Neural cell (in vitro differentiated cells): ENCODE results near the gene ITGB1.

Source experiments
- CTCF ChIP-seq: fragments of 450-650 bp; IDR thresholded peaks from 2 replicates; pipeline ENCODE4 v1.5.1; 2014; ENCODE audit warnings: antibody characterized with exemption, mild to moderate bottlenecking, moderate library complexity; ENCODE audit not compliant: poor library complexity, severe bottlenecking
- EP300 ChIP-seq: fragments of 450-650 bp; conservative IDR thresholded peaks from 2 replicates; pipeline ENCODE4 v1.6.1; 2014; ENCODE audit warnings: antibody characterized with exemption, mild to moderate bottlenecking, moderate library complexity; ENCODE audit not compliant: poor library complexity, severe bottlenecking
- EZH2 ChIP-seq: fragments of 200-600, 300-800 bp; shearing (Covaris generic), sonication (generic); IDR thresholded peaks from 2 replicates; pipeline ENCODE4 v1.6.1; 2014; ENCODE audit warnings: antibody characterized with exemption, low read length, borderline replicate concordance, mild to moderate bottlenecking; ENCODE audit not compliant: insufficient read depth, poor library complexity, severe bottlenecking
- MXI1 ChIP-seq: fragments of 450-650 bp; conservative IDR thresholded peaks from 2 replicates; pipeline ENCODE4 v1.6.1; 2014; ENCODE audit warnings: antibody characterized with exemption, mild to moderate bottlenecking; ENCODE audit not compliant: poor library complexity, severe bottlenecking
- POLR2AphosphoS5 ChIP-seq: IDR thresholded peaks from 2 replicates; pipeline ENCODE4 v1.6.1; 2012
- REST ChIP-seq: IDR thresholded peaks from 2 replicates; pipeline ENCODE4 v1.6.1; 2012; ENCODE audit warnings: borderline replicate concordance
- SMC3 ChIP-seq: fragments of 450-650 bp; conservative IDR thresholded peaks from 2 replicates; pipeline ENCODE4 v1.6.1; 2014; ENCODE audit warnings: antibody characterized with exemption, mild to moderate bottlenecking, moderate library complexity; ENCODE audit not compliant: poor library complexity
- TAF1 ChIP-seq: IDR thresholded peaks from 2 replicates; pipeline ENCODE4 v1.6.1; 2012; ENCODE audit warnings: low read depth

- TF ChIP-seq CTCF (no peak), EP300 (no peak), REST (no peak), SMC3 (no peak), EZH2 (no peak), MXI1 (no peak), TAF1 (no peak), POLR2AphosphoS5 (no peak)
Observed at GRCh38 chr10:32893916-32894664, 63.9 kb downstream of the ITGB1 start.
